GM18499 (cell line): ENCODE data around the gene RGS7.
"Not testable (repeated sequence)": the region's sequence is repeated elsewhere in the genome, so short reads cannot be mapped to it uniquely, and the experiment has no call there.

ENCODE experiments used
- ATAC-seq: cut with Tn5 transposase; IDR thresholded peaks from one replicate; pipeline ENCODE4 v1.9.1; 2021; ENCODE audit warnings: moderate number of reproducible peaks; ENCODE audit not compliant: insufficient read depth, unreplicated experiment

RGS7 gene

DNA sequence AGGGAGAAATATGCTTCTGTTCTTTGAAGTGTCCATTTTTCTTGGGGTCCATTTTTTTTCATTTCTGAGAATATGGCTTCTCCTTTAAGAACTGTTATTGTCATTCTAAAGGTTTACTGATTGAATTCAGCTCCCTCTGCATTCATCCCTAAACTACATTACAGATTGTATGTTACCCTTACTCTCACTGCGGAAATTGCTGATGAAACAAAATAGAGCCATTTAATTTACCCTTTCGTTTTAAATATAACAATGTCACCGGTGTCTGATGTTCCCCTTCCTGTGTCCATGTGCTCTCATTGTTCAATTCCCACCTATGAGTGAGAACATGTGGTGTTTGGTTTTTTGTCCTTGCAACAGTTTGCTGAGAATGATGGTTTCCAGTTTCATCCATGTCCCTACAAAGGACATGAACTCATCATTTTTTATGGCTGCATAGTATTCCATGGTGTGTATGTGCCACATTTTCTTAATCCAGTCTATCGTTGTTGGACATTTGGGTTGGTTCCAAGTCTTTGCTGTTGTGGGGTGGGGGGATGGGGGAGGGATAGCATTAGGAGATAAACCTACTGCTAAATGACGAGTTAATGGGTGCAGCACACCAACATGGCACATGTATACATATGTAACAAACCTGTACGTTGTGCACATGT is 474.2 kb downstream of the RGS7 start:
- ATAC-seq = not testable (repeated sequence)

GRCh38 chr1:240878631-240879030 is 478.4 kb downstream of the RGS7 start:
- ATAC-seq = no peak

GRCh38 chr1:240877605-240878004 is 479.4 kb downstream of the RGS7 start:
- no peak for ATAC-seq

DNA sequence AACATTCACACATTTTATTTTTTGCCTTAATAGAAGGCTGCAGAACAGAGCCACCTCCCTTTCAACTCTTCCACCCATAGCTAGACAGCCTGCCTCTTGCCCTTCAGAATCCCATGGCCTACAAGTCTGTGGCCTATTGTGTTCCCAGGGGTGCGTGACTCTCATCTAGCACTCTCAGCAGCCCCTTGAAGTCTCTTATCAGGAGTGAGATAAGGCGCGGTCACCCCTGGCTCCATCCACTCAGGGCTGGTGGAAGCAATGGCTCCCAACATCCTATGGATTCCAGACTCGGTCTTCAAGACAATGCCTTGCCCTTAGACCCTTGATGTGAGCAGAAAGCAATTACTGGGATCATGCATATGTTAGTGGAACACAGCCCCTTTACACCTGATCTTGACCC is 480.9 kb downstream of the RGS7 start:
- ATAC-seq = no peak

GRCh38 chr1:240869071-240869470 is 487.9 kb downstream of the RGS7 start:
- no peak for ATAC-seq

DNA sequence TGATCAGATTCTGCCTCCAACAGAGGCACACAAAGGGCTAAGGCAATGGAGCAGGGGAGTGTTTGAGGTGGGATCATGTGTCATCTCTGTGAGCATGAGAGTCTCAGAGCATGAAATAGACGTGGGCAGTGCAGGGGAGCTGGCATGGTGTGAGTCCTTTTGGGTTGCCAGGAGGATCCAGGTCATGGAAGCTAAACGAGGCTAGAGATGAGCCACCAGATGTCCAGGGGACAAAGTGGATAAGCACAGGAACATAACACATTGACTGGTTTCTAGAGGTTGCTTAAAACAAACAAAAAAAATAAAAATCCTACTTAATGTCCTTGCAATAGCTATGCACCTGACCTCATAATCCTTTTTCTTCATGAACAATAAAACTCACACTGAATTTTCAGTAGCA is 490.3 kb downstream of the RGS7 start:
- no peak for ATAC-seq

- ATAC-seq = no peak
Observed at GRCh38 chr1:240860023-240860422, 497.0 kb downstream of the RGS7 start.

GRCh38 chr1:240854367-240854766 is 502.6 kb downstream of the RGS7 start:
- no peak for ATAC-seq

GRCh38 chr1:240847325-240847724 is 509.7 kb downstream of the RGS7 start:
- no peak for ATAC-seq

- no peak for ATAC-seq
Observed at GRCh38 chr1:240844486-240844885, 512.5 kb downstream of the RGS7 start.

DNA sequence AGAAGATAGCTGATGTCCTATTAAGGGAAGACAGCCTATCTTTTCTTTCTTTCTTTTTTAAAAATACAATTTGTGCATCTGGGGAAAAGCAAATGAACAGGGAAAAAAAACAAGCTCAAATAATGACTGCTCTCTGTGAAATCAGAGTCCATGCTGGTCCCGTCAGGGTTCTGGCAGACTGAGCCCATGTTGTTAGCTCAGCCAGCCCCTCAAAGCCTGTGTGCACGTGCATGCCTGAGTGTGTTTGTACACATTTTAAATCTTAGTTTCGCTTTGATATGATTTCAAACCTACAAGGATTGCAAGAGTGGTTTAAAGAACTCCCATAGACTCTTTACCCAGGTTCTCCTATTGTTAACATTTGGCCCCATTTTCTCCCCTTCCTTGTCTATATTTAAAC is 513.2 kb downstream of the RGS7 start:
- ATAC-seq = no peak

DNA sequence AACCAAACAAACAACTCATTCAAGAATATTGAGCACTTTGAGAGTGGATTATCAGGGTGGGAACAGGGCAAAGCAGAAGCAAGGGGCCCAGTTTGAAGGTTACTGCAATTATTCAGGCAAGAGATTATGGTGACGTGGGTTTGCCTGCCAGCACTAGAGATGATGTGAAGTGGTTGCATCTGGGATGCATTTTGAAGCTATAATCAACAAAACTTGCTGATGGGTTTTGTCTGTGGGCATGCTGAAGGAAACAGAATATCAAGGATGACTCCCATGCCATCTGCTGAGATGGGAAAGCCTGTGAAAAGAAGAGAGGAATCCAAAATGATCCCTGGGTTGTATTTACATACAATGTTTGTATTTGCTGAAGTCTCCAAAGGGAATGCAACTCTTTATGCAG is 520.7 kb downstream of the RGS7 start:
- ATAC-seq = no peak

- no peak for ATAC-seq
Observed at GRCh38 chr1:240835291-240835690, 521.7 kb downstream of the RGS7 start.

DNA sequence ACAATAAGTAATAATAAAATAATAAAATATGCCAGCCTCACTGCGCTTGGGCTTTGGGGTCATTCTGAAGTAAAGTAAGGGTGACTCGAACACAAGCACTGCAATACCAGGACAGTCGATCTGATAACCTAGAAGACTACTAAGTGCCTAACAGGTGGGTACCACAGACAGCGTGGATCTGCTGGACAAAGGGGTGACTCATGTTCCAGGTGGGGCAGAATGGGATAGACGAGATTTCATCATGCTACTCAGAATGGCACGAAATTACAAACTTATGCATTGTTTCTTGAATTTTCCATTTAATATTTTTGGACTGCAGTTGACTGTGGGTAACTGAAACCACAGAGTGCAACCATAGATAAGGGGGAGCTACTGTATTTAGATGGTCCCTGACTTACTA is 523.9 kb downstream of the RGS7 start:
- ATAC-seq = no peak

DNA sequence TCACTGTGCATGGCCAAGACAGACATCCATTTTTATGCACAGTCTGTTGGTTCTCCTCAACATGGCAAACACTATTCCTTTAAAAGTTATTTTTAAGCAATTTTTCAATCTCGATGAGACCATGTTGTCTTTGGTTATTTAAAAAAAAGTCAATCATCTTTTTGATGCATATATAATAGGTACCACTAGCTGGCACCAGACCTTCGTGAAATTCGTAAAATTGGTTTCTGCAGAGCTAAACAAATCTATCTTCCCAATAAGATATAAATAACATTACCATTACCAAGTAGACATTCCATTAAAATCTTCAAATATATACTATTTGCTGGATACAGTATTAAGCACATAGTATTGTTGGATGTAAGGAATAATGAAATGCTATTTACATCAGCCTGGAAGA is 525.1 kb downstream of the RGS7 start:
- ATAC-seq = no peak

DNA sequence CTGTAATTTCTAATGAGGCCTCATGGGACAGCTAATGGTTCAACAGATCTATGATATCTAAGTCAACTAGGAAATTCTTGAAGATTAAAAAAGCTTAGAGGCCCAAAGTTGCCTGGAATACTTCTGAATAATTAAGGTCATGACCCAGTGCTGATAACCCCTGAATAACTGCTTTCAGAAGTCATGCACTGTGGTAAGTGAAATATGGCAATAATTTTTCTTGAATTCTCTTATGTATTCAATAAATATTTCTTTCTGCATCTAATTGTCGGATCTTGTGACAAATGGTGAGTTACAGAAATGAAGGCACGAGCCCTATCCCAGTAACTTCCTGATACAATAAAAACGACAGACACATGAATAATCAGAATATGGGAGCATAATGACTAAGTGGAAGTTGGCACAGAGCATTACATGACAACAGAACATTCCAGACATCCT is 525.8 kb downstream of the RGS7 start:
- no peak for ATAC-seq

GRCh38 chr1:240829487-240829886 is 527.5 kb downstream of the RGS7 start:
- ATAC-seq = no peak

- no peak for ATAC-seq
Observed at GRCh38 chr1:240827786-240828185, 529.2 kb downstream of the RGS7 start.

GRCh38 chr1:240824238-240824637 is 532.8 kb downstream of the RGS7 start:
- ATAC-seq = no peak

DNA sequence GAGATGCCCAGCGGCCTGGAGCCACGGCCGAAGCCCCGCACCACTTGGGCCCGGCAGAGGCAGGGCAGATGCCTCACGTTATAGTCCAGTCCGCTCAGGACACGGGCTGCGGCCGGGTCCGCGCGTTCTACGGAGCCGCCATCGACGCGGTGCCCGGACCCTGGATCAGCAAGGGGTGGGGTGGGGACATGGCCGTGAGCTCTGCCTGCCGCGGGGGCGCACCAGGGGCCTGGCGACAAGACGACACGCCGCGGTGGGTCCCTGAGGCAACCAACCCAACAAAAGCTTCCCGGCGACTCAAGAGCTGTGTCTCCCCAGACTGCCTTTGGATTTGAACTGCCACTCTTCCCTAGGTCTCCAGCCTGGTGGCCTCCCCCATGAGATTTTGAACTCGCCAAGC is 533.6 kb downstream of the RGS7 start:
- ATAC-seq = no peak

DNA sequence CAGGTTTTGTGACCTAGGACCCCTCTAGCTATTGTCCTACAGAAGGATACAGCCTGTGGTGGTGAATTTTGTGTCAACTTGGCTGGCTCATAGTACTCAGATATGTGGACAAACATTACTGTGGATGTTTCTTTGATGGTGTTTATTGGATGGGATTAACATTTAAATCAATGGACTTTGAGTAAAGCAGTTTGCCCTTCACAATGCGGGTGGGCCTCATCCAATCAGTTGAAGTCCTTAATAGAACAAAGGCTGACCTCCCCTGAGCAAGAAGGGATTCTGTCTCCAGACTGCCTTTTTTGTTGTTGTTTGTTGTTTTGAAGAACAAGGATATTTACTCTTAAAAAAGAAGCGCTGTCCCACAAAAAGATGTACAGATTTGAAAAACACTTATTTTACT is 535.1 kb downstream of the RGS7 start:
- no peak for ATAC-seq

GRCh38 chr1:240820816-240821215 is 536.2 kb downstream of the RGS7 start:
- ATAC-seq = no peak

DNA sequence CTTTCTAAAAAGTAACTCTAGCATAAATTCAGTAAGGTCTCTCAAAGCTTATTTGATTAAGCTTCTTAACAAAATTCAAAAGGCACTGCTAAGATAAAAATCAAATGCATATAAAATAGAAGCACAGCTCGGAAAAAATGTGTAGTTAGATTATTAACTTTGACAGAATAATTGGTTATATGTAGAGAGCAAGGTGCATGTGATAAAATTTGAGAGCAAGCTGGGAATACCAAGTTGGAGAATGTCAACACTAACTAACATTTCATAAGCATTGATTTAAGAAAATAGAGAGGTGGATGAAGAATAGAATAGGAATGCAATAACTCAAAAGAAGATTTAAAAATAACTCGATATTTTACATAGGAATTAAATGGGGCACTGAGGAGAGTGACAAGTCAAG is 540.5 kb downstream of the RGS7 start:
- ATAC-seq = no peak
